ENCODE results near the gene LDHAL6A.

The LDHAL6A gene

GRCh38 chr11:18490319-18490718, 34.7 kb downstream of the LDHAL6A start:
- no peak overlapping the region for H3K4me3 ChIP-seq (ENCODE audit: extremely low read depth, insufficient read depth, low read length, poor library complexity, severe bottlenecking)
- peaks cover 53% of the 10 kb centered on the region for H3K36me3 ChIP-seq (ENCODE audit: control insufficient read depth, insufficient read depth, low read length)
- no peaks in the 10 kb centered on the region for H3K4me1 ChIP-seq (ENCODE audit: control insufficient read depth, insufficient read depth, low read length, poor library complexity, severe bottlenecking)
- no peaks in the 10 kb centered on the region for H3K9me3 ChIP-seq (ENCODE audit: control insufficient read depth, low read length)
- no peak overlapping the region for H3K27ac ChIP-seq (ENCODE audit: low read depth, low read length, severe bottlenecking)
- WGBS, 2 experiments (ENCODE audit: insufficient coverage in 2 of 2): 100% methylated on average over 1 of the region's 1 CpG

GRCh38 chr11:18490736-18491485, 35.3 kb downstream of the LDHAL6A start:
- no peaks in the 10 kb centered on the region for H3K4me1 ChIP-seq (ENCODE audit: control insufficient read depth, insufficient read depth, low read length, poor library complexity, severe bottlenecking)
- H3K9me3 ChIP-seq (ENCODE audit: control insufficient read depth, low read length): no peaks in the 10 kb centered on the region
- H3K4me3 ChIP-seq (ENCODE audit: extremely low read depth, insufficient read depth, low read length, poor library complexity, severe bottlenecking): no peak overlapping the region
- 93 to 97% methylated on average over 13 to 14 of the region's 15 CpGs for WGBS, 2 experiments (ENCODE audit: insufficient coverage in 2 of 2)
- no peak overlapping the region for H3K27ac ChIP-seq (ENCODE audit: low read depth, low read length, severe bottlenecking)
- peaks cover 56% of the 10 kb centered on the region for H3K36me3 ChIP-seq (ENCODE audit: control insufficient read depth, insufficient read depth, low read length)

GRCh38 chr11:18491924-18492323, 36.3 kb downstream of the LDHAL6A start:
- peaks cover 54% of the 10 kb centered on the region for H3K36me3 ChIP-seq (ENCODE audit: control insufficient read depth, insufficient read depth, low read length)
- no peaks in the 10 kb centered on the region for H3K4me1 ChIP-seq (ENCODE audit: control insufficient read depth, insufficient read depth, low read length, poor library complexity, severe bottlenecking)
- no CpG with 5 or more reads among the region's 2 CpGs for WGBS, 2 experiments (ENCODE audit: insufficient coverage in 2 of 2)
- H3K27ac ChIP-seq (ENCODE audit: low read depth, low read length, severe bottlenecking): no peak overlapping the region
- no peak overlapping the region for H3K4me3 ChIP-seq (ENCODE audit: extremely low read depth, insufficient read depth, low read length, poor library complexity, severe bottlenecking)
- H3K9me3 ChIP-seq (ENCODE audit: control insufficient read depth, low read length): no peaks in the 10 kb centered on the region

- Histone ChIP-seq H3K27ac (ENCODE audit: low read depth, low read length, severe bottlenecking) (no peak overlapping the region), H3K4me3 (ENCODE audit: extremely low read depth, insufficient read depth, low read length, poor library complexity, severe bottlenecking) (no peak overlapping the region), H3K4me1 (ENCODE audit: control insufficient read depth, insufficient read depth, low read length, poor library complexity, severe bottlenecking) (no peaks in the 10 kb centered on the region), H3K36me3 (ENCODE audit: control insufficient read depth, insufficient read depth, low read length) (peaks cover 50% of the 10 kb centered on the region), H3K9me3 (ENCODE audit: control insufficient read depth, low read length) (no peaks in the 10 kb centered on the region)
These were observed 37.2 kb downstream of the LDHAL6A start for GRCh38 chr11:18492888-18493287.

GRCh38 chr11:18493310-18493709, 37.7 kb downstream of the LDHAL6A start:
- Histone ChIP-seq H3K9me3 (ENCODE audit: control insufficient read depth, low read length) (no peaks in the 10 kb centered on the region), H3K4me3 (ENCODE audit: extremely low read depth, insufficient read depth, low read length, poor library complexity, severe bottlenecking) (no peak overlapping the region), H3K4me1 (ENCODE audit: control insufficient read depth, insufficient read depth, low read length, poor library complexity, severe bottlenecking) (no peaks in the 10 kb centered on the region), H3K36me3 (ENCODE audit: control insufficient read depth, insufficient read depth, low read length) (peaks cover 51% of the 10 kb centered on the region), H3K27ac (ENCODE audit: low read depth, low read length, severe bottlenecking) (no peak overlapping the region)
- 71 to 91% methylated on average over 1 of the region's 4 CpGs for whole genome bisulfite sequencing, 2 experiments (ENCODE audit: insufficient coverage in 2 of 2)

GRCh38 chr11:18495271-18495670, 39.6 kb downstream of the LDHAL6A start:
- no peaks in the 10 kb centered on the region for H3K4me1 ChIP-seq (ENCODE audit: control insufficient read depth, insufficient read depth, low read length, poor library complexity, severe bottlenecking)
- H3K9me3 ChIP-seq (ENCODE audit: control insufficient read depth, low read length): no peaks in the 10 kb centered on the region
- H3K27ac ChIP-seq (ENCODE audit: low read depth, low read length, severe bottlenecking): no peak overlapping the region
- H3K36me3 ChIP-seq (ENCODE audit: control insufficient read depth, insufficient read depth, low read length): peaks cover 41% of the 10 kb centered on the region
- H3K4me3 ChIP-seq (ENCODE audit: extremely low read depth, insufficient read depth, low read length, poor library complexity, severe bottlenecking): no peak overlapping the region

GRCh38 chr11:18495703-18496102, 40.0 kb downstream of the LDHAL6A start:
- WGBS, 2 experiments (ENCODE audit: insufficient coverage in 2 of 2): 100% methylated on average over 2 of the region's 4 CpGs; no CpG with 5 or more reads in 1 of the 2 experiments
- Histone ChIP-seq H3K4me3 (ENCODE audit: extremely low read depth, insufficient read depth, low read length, poor library complexity, severe bottlenecking) (no peak overlapping the region), H3K27ac (ENCODE audit: low read depth, low read length, severe bottlenecking) (no peak overlapping the region), H3K36me3 (ENCODE audit: control insufficient read depth, insufficient read depth, low read length) (peaks cover 41% of the 10 kb centered on the region), H3K4me1 (ENCODE audit: control insufficient read depth, insufficient read depth, low read length, poor library complexity, severe bottlenecking) (no peaks in the 10 kb centered on the region), H3K9me3 (ENCODE audit: control insufficient read depth, low read length) (no peaks in the 10 kb centered on the region)

GRCh38 chr11:18498039-18498438, 42.4 kb downstream of the LDHAL6A start:
- 93 to 100% methylated on average over 1 of the region's 1 CpG for WGBS, 2 experiments (ENCODE audit: insufficient coverage in 2 of 2)
- no peak overlapping the region for H3K27ac ChIP-seq (ENCODE audit: low read depth, low read length, severe bottlenecking)
- H3K9me3 ChIP-seq (ENCODE audit: control insufficient read depth, low read length): no peaks in the 10 kb centered on the region
- H3K36me3 ChIP-seq (ENCODE audit: control insufficient read depth, insufficient read depth, low read length): peaks cover 52% of the 10 kb centered on the region
- H3K4me3 ChIP-seq (ENCODE audit: extremely low read depth, insufficient read depth, low read length, poor library complexity, severe bottlenecking): no peak overlapping the region
- H3K4me1 ChIP-seq (ENCODE audit: control insufficient read depth, insufficient read depth, low read length, poor library complexity, severe bottlenecking): peaks cover 3% of the 10 kb centered on the region

GRCh38 chr11:18501629-18502028, 46.0 kb downstream of the LDHAL6A start:
- peaks cover 3% of the 10 kb centered on the region for H3K4me1 ChIP-seq (ENCODE audit: control insufficient read depth, insufficient read depth, low read length, poor library complexity, severe bottlenecking)
- H3K4me3 ChIP-seq (ENCODE audit: extremely low read depth, insufficient read depth, low read length, poor library complexity, severe bottlenecking): no peak overlapping the region
- H3K9me3 ChIP-seq (ENCODE audit: control insufficient read depth, low read length): no peaks in the 10 kb centered on the region
- peaks cover 54% of the 10 kb centered on the region for H3K36me3 ChIP-seq (ENCODE audit: control insufficient read depth, insufficient read depth, low read length)
- no peak overlapping the region for H3K27ac ChIP-seq (ENCODE audit: low read depth, low read length, severe bottlenecking)
- no CpG with 5 or more reads among the region's 1 CpG for WGBS, 2 experiments (ENCODE audit: insufficient coverage in 2 of 2)

- no peaks in the 10 kb centered on the region for H3K9me3 ChIP-seq (ENCODE audit: control insufficient read depth, low read length)
- H3K4me3 ChIP-seq (ENCODE audit: extremely low read depth, insufficient read depth, low read length, poor library complexity, severe bottlenecking): no peak overlapping the region
- H3K36me3 ChIP-seq (ENCODE audit: control insufficient read depth, insufficient read depth, low read length): peaks cover 61% of the 10 kb centered on the region
- peaks cover 3% of the 10 kb centered on the region for H3K4me1 ChIP-seq (ENCODE audit: control insufficient read depth, insufficient read depth, low read length, poor library complexity, severe bottlenecking)
- no peak overlapping the region for H3K27ac ChIP-seq (ENCODE audit: low read depth, low read length, severe bottlenecking)
These were observed 46.7 kb downstream of the LDHAL6A start for GRCh38 chr11:18502352-18502751.

- no peak overlapping the region for H3K27ac ChIP-seq (ENCODE audit: low read depth, low read length, severe bottlenecking)
- no peaks in the 10 kb centered on the region for H3K4me1 ChIP-seq (ENCODE audit: control insufficient read depth, insufficient read depth, low read length, poor library complexity, severe bottlenecking)
- no peaks in the 10 kb centered on the region for H3K9me3 ChIP-seq (ENCODE audit: control insufficient read depth, low read length)
- H3K4me3 ChIP-seq (ENCODE audit: extremely low read depth, insufficient read depth, low read length, poor library complexity, severe bottlenecking): no peak overlapping the region
- WGBS, 2 experiments (ENCODE audit: insufficient coverage in 2 of 2): 96 to 100% methylated on average over 1 to 3 of the region's 3 CpGs
- H3K36me3 ChIP-seq (ENCODE audit: control insufficient read depth, insufficient read depth, low read length): peaks cover 46% of the 10 kb centered on the region
These were observed 65.5 kb downstream of the LDHAL6A start for GRCh38 chr11:18521122-18521521.
